Muscle of leg (tissue), 11 donors: ENCODE measurements around the gene SHCBP1L. TPM values are rescaled to one million over a fixed set of nuclear protein-coding genes. Genes with fewer than 3 reads are reported as not detected.

ENCODE experiments used
- DNase-seq: peaks from one replicate; pipeline ENCODE4 v3.0.0; 2013
- H3K27ac ChIP-seq: one replicate; pipeline ENCODE4 v1.5.1; 2013; ENCODE audit warnings: mild to moderate bottlenecking, low read length, control low read depth
- H3K27me3 ChIP-seq: one replicate; pipeline ENCODE4 v1.6.1; 2013; ENCODE audit warnings: low read length; ENCODE audit not compliant: control insufficient read depth, insufficient read depth
- H3K36me3 ChIP-seq: one replicate; pipeline ENCODE4 v1.6.1; 2013; ENCODE audit warnings: low read length; ENCODE audit not compliant: control insufficient read depth, insufficient read depth
- H3K4me1 ChIP-seq: one replicate; pipeline ENCODE4 v1.6.1; 2013; ENCODE audit warnings: low read length; ENCODE audit not compliant: control insufficient read depth, insufficient read depth
- H3K4me3 ChIP-seq: one replicate; pipeline ENCODE4 v1.5.1; 2013; ENCODE audit warnings: low read length, control low read depth
- H3K9me3 ChIP-seq: replicated peaks from 2 replicates; pipeline ENCODE4 v1.6.1; 2013; ENCODE audit warnings: low read depth, low read length; ENCODE audit not compliant: control insufficient read depth
- WGBS: methylation state at CpG from one replicate; pipeline ENCODE4 v1.1.5; 2013; ENCODE audit warnings: missing lambda C conversion rate; ENCODE audit not compliant: insufficient coverage; 5-methylcytosine and 5-hydroxymethylcytosine counted together
- polyA plus RNA-seq, 8 donors: library from polyadenylated mRNA; unstranded; fragments of 120-200 nt; gene quantifications; one replicate each; pipeline versions ENCODE4 v1.2.1 to v1.2.3, GENCODE V29; 2013; ENCODE audit warnings: inconsistent platforms in 1 of 8, low replicate concordance in 1 of 8; ENCODE audit not compliant: insufficient read length in 8 of 8, insufficient read depth in 1 of 8
- total RNA-seq: library from RNA; stranded (reverse); fragments of 120-200 nt; gene quantifications from one replicate; pipeline ENCODE4 v1.2.4, GENCODE V29; 2013

SHCBP1L gene
- total and polyA plus RNA-seq, 9 donors: 0.35 to 1.3 (median 0.58) TPM

DNA sequence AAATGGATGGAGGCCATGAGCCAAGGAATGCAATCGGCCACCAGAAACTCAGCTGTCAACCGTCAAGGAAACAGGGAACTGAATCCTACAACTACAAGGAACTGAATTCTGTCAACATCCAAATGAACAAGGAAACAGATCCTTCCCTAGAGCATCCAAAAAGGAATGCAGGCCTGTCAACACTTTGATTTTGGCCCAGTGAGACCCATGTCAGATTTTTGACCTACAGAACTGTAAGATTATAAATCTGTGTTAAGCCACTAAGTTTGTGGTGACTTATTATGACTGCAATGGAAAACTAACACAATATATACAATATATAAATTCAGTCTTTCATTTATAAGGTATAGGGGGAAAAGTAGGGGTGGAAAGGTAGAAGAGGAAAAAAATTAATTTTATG is 55.3 kb downstream of the SHCBP1L start:
- Histone ChIP-seq H3K4me3 (no peak overlapping the region), H3K36me3 (no peaks in the 10 kb centered on the region), H3K9me3 (no peaks in the 10 kb centered on the region), H3K27ac (no peak overlapping the region), H3K27me3 (no peaks in the 10 kb centered on the region), H3K4me1 (no peaks in the 10 kb centered on the region)
- DNase-seq: no peak
- 60% methylated on average over 1 of the region's 2 CpGs for WGBS

DNA sequence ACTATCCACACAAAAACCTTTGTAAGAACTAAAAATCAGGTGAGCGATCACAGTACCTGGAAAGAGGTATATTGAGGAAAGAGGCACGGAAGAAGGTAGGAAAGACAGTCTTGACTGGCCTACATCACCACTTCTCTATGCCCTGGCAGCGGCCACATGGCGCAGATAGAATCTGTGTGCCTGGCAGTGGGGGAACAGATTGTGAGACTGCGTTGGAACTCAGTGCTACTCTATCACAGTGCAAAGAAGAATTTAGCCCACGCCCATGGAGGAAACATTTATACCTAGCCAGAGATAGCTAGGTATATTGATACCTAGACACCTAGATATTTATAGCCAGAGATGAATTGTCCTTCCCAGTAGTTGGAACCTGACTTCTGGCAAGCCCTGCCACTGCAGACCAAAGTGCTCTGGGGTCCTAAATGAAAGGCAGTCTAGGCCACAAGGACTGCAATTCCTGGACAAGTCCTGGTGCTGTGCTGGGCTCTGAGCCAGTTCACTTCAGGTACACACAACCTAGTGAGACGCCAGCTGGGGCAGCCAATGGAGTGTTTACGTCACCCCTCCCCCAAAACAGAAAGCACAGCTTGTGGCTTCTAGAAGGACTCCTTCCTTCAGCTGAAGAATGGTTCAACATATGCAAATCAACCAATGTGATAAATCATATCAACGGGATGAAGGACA is 61.9 kb downstream of the SHCBP1L start:
- peaks cover 2% of the 10 kb centered on the region for H3K9me3 ChIP-seq
- no peaks in the 10 kb centered on the region for H3K27me3 ChIP-seq
- no peak for DNase-seq
- no peak overlapping the region for H3K4me3 ChIP-seq
- WGBS: 100% methylated on average over 4 of the region's 9 CpGs
- H3K27ac ChIP-seq: no peak overlapping the region
- peaks cover 16% of the 10 kb centered on the region for H3K36me3 ChIP-seq
- H3K4me1 ChIP-seq: no peaks in the 10 kb centered on the region

DNA sequence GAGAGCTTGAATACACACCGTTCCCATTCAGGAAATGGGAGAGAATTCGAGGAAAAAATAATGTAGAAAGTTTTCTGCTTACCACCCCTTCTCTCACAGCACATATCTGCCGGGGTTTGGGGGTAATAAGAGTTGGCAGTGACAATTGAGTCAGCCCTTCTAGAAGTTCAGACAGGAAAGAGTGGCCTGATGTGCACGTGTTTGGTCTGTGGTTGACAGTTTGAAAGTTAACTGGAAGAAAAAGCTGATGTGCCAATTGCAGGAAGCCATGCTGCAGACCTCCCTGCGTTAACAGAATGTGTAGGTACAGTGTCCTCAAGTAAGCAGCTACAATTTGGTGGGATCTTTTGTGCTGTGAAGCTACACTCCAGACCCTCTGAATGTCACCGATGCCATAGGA is 63.0 kb downstream of the SHCBP1L start:
- no peak for DNase-seq
- 64% methylated on average over 2 of the region's 6 CpGs for WGBS

DNA sequence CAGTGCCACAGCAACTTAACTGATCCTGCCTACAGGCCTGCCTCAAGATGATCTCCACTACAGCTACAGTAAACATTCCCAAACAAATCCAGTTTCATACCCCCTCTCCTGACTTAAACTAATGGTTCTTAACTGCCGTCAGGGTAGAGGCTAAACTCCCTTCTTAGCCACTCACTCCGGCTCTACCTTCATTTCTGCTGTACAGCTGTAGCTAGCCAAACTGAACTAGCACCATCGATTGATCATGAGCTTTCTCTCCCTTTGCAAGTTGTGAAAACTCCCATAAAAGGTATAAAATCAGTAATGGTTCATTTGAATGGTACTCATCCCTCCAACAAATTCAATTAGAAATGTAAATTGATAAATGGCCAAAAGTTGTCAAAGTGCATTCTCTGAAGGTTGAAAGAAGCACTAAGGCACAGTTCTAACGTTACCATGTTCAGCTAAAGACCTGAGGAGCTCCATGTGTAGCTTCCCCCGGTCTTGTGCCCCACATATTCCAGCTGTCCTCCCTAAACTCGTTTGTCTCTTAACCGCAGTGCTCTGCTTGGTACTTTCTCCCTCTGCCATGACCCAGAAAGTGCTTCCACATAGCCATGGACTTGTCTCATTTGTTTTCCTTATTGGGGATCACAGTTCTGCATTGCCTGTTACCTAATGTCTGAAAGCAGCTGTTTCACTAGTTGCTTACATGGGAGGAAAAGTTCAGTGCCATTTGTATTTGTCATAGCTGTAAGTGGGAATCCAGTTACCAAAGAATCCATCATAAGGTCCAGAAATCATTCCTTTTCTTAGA is 64.0 kb downstream of the SHCBP1L start:
- WGBS: 63% methylated on average over 5 of the region's 7 CpGs
- Histone ChIP-seq H3K4me1 (no peaks in the 10 kb centered on the region), H3K9me3 (peaks cover 2% of the 10 kb centered on the region), H3K4me3 (no peak overlapping the region), H3K27ac (no peak overlapping the region), H3K36me3 (peaks cover 27% of the 10 kb centered on the region), H3K27me3 (no peaks in the 10 kb centered on the region)
- no peak for DNase-seq

More for the DNA sequence above, 63.0 kb downstream of the SHCBP1L start:
- H3K4me1 ChIP-seq: no peaks in the 10 kb centered on the region
- H3K36me3 ChIP-seq: peaks cover 20% of the 10 kb centered on the region
- H3K27ac ChIP-seq: no peak overlapping the region
- H3K27me3 ChIP-seq: no peaks in the 10 kb centered on the region
- no peak overlapping the region for H3K4me3 ChIP-seq
- peaks cover 2% of the 10 kb centered on the region for H3K9me3 ChIP-seq

DNA sequence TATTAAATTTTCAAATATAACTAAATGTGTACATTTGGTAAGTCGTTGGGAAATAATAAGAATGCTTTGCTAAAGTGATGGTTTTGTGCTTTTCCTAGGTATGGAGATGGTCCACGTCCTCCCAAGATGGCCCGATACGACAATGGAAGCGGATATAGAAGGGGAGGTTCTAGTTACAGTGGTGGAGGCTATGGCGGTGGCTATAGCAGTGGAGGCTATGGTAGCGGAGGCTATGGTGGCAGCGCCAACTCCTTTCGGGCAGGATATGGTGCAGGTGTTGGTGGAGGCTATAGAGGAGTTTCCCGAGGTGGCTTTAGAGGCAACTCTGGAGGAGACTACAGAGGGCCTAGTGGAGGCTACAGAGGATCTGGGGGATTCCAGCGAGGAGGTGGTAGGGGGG is 66.0 kb downstream of the SHCBP1L start:
- Histone ChIP-seq H3K9me3 (no peaks in the 10 kb centered on the region), H3K4me1 (no peaks in the 10 kb centered on the region), H3K36me3 (peaks cover 40% of the 10 kb centered on the region), H3K27me3 (no peaks in the 10 kb centered on the region), H3K4me3 (no peak overlapping the region), H3K27ac (no peak overlapping the region)
- DNase-seq: no peak
- 95% methylated on average over 11 of the region's 11 CpGs for WGBS

DNA sequence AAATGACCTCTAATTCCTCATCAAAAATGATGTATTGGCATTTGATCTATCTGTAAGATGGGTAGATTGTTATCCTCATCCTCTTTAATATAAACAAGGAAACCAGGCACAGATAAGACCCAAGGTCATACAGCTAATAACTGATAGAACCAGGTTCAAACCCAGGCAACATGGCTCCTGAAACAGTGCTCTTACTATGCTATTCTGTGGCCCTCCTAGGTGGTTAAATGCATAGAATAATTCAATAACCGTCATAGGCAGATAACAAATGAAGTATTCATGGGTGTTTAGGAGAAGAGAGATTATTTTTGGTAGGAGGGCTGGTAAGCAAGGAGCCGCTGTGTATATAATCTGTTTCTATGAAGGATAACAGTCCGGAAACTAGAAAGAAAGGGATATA is 67.4 kb downstream of the SHCBP1L start:
- Histone ChIP-seq H3K27ac (no peak overlapping the region), H3K4me3 (no peak overlapping the region), H3K36me3 (peaks cover 48% of the 10 kb centered on the region), H3K9me3 (no peaks in the 10 kb centered on the region), H3K27me3 (no peaks in the 10 kb centered on the region), H3K4me1 (no peaks in the 10 kb centered on the region)
- no peak for DNase-seq
- WGBS: 100% methylated on average over 3 of the region's 3 CpGs

DNA sequence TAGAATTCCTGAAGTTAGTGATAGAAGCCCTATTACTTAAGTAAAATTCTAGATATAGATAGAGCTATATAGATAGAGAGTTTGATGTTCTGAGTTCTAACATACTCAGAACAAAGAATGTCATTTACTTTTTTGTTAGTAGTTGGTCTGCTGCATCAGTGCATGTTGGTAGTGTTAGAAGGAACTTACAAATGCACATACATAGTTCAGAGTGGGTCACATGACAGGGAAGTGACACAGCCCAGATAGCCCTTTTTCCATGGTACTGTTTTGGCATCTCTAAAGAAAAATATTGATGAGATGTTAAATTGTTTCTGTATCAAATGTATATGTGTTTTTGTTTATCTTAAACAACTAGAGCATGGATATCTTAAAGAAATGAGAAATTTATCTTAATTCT is 68.1 kb downstream of the SHCBP1L start:
- H3K27ac ChIP-seq: no peak overlapping the region
- H3K36me3 ChIP-seq: peaks cover 49% of the 10 kb centered on the region
- no peaks in the 10 kb centered on the region for H3K27me3 ChIP-seq
- DNase-seq: no peak
- no peaks in the 10 kb centered on the region for H3K9me3 ChIP-seq
- H3K4me3 ChIP-seq: no peak overlapping the region
- no peaks in the 10 kb centered on the region for H3K4me1 ChIP-seq

DNA sequence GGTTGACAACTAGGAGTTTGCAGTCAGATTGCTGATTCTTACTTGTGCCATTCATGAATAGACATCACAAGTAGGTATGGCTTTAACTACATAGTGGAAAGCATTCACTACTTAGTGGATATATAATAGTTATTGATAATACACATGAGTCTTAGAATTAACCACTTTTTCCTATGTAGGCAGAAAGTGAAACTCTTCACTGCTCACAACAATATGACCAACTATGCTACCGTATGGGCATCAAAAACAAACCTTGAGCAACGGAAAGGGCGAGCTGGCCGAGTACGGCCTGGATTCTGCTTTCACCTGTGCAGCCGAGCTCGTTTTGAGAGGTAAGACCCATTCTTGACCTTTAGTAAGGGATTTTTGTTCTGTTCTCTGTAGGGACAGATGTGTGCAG is 75.1 kb downstream of the SHCBP1L start:
- no peak overlapping the region for H3K27ac ChIP-seq
- H3K27me3 ChIP-seq: no peaks in the 10 kb centered on the region
- DNase-seq: no peak
- no peaks in the 10 kb centered on the region for H3K9me3 ChIP-seq
- no peak overlapping the region for H3K4me3 ChIP-seq
- peaks cover 54% of the 10 kb centered on the region for H3K36me3 ChIP-seq
- 94% methylated on average over 6 of the region's 7 CpGs for whole genome bisulfite sequencing
- H3K4me1 ChIP-seq: no peaks in the 10 kb centered on the region

DNA sequence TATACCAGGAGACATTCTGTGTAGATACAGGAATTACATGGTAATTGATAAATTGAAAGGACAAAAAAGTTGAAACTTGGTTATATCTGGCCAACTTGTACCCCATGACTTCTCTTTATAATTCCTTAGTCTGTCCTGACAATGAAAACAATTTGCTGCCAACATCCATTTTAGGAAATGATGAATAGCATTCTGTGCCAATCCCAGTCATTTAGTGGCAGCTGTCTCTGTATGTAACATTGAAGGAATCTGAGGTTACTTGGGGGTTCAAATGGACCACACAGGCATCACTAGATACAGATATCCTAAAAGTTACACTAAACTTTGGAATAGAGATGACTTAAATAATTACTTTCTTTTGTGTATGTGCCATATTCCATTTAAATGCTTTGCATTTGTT is 75.6 kb downstream of the SHCBP1L start:
- Histone ChIP-seq H3K27ac (no peak overlapping the region), H3K36me3 (peaks cover 53% of the 10 kb centered on the region), H3K27me3 (no peaks in the 10 kb centered on the region), H3K9me3 (no peaks in the 10 kb centered on the region), H3K4me3 (no peak overlapping the region), H3K4me1 (no peaks in the 10 kb centered on the region)
- DNase-seq: no peak

DNA sequence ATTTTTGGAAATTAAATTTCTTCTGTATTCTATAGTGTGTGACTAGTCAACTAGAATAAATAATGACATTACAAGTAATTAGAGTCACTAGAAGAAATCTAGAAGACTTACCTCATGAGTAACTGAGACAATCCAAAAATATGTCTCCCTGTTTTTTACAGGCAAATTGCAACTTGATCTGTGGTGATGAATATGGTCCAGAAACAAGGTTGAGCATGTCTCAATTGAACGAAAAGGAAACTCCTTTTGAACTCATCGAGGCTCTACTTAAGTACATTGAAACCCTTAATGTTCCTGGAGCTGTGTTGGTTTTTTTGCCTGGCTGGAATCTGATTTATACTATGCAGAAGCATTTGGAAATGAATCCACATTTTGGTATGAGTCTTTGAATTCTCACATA is 77.1 kb downstream of the SHCBP1L start:
- WGBS: no CpG with 5 or more reads among the region's 2 CpGs
- Histone ChIP-seq H3K4me1 (no peaks in the 10 kb centered on the region), H3K4me3 (no peak overlapping the region), H3K27ac (no peak overlapping the region), H3K27me3 (no peaks in the 10 kb centered on the region), H3K9me3 (no peaks in the 10 kb centered on the region), H3K36me3 (peaks cover 50% of the 10 kb centered on the region)
- no peak for DNase-seq
